VCaP (cell line): ENCODE data around the gene VSIR.

Experiments
- H3K27ac ChIP-seq: fragments of 450-650 bp; 2 replicates; pipeline ENCODE4 v1.5.1; 2017
- CTCF ChIP-seq: fragments of 450-650 bp; conservative IDR thresholded peaks from 2 replicates; pipeline ENCODE4 v1.5.1; 2017; ENCODE audit warnings: mild to moderate bottlenecking, moderate library complexity

The VSIR gene

DNA sequence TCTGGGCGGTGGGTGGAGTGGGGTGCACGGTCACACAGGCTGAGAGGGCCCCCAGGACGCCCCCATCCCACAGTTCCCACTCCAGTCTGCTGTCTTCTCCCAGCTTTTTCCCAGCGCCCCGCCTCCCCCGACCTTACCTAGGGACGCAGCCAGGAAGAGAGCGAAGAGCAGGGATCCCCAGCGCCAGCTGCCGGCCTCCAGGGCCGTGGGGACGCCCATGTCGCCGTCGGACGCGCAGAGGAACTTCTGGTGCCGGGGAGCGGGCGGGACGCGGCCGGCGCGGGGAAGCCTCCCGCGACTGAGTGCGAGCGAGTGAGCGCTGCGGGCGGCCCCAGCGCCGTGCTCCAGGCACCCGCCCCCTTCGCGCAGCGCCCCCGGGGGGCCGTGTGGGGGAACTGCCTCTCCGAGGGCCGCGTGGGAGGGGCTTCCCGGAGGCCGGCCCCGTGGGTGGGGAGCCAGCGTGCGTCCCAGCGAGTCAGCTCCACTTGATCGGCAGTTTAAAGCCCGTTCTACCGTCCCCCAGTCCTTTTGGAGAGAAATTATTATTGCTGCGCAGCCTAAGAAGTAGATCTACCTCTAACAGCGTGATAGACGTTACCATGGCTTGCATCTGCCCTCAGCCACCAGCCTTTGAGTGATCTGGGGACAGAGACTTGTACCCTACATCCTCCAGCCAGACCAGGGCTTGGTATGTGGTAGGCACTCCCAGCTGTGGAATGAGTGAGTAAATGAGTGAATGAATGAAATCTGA lies at the start of gene VSIR:
TSS of gene VSIR (minus strand) at position 300 of the 751 bp plus-strand sequence. CDS start at position 219, 81 bp downstream.
- peak within 1 kb of the TSS; percentile 5; the same call in 1 of the 2 replicates for H3K27ac ChIP-seq
- peak; percentile 90 for TF ChIP-seq CTCF

DNA sequence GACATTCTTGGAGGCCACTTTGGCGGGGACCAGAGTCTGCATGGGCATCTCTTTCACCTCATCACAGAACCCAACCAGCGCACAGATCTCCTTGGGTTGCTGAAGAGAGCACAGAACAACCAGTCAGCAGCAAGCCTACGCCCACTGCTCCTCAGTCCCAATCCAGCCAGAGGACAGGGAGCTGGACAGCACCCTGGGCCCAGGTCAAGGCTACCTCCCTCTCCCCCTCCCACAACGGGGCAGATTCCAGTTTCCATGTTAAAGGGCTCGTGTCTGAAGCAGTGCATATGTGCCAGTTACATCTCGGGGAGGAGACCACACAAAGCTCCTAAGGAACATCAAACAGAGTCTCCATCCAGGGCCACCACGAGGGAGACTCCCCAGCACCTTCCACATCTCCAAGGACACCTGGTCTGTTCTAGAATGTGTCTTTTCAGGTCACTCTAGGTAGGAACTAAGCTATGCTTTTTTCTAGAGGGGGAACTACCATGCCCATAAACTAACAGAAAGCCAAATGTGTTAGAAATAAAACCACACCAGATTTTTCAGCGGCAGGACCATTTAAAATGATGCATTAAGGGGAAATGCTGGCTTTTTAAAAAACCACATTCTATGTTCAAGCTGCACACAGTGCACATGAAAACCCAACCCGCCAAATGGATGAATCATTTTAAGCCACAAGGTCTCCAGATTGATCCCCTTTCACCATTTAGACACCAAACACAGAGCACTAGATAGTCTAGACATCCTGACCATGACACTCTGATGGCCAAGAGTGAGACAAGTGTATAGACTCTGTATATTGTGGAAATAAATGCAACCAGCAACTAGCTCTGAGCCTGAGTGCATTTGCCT lies 48.8 kb upstream of the VSIR start:
- no peak overlapping the region for H3K27ac ChIP-seq
- TF ChIP-seq CTCF: no peak

DNA sequence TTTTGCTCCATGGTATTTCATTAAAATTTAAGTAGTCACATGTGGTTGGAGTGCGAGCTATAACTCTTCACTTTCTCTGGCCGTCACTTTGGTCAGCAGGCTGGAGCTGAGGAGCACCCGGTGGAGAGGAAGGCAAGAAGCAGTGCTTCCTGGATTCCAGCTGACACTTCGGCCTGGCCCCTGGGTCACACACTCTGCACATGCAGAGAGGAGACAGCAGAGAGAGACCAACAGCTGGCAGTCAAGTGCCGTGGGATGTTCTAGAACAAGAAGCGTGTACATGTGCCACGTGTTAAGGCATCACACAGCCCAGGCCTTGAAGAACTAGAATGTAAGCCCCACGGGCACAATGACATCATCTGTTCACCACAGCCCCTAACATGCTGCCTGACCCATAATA lies 47.6 kb upstream of the VSIR start:
- H3K27ac ChIP-seq: no peak overlapping the region
- no peak for TF ChIP-seq CTCF

DNA sequence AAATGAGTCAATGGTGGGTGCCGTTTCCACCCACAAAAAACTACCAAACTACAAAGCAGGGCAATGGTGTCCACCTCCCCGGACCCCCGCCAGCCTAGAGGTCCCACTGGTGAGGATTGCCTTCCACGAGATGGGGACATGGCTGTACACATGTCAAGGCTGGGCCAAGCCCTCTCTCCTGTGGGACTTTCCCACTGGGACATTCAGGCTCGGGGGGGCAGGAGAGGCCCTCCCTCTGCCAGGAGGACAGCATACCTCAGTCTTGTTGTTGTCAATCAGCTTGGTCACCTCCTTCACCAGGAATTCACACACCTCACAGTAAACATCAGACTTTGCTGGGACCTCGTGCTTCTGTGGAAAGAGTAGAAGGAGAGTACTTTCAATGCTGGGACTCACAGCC lies 46.7 kb upstream of the VSIR start:
- H3K27ac ChIP-seq: no peak overlapping the region
- no peak for TF ChIP-seq CTCF

DNA sequence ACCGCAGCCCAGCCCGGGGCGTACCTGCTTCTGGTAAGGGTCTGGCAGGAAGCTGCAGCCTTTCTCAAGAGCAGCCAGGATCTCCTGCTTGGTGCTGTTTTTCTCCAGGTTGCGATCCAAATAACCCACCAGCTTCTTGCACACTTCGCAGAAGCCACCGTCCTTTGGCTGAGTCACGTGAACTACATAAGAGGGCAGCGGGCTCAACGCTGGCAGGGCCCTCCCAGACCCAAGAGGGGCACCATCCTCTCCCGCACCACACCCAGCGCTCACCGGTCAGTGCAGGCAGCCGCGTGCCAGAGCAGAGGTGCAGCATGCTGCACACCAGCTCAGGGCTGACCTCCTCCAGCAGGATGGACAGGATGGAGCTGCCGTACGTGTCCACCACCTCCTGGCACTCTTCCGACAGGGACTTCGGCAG lies 46.1 kb upstream of the VSIR start:
- no peak overlapping the region for H3K27ac ChIP-seq
- TF ChIP-seq CTCF: no peak

DNA sequence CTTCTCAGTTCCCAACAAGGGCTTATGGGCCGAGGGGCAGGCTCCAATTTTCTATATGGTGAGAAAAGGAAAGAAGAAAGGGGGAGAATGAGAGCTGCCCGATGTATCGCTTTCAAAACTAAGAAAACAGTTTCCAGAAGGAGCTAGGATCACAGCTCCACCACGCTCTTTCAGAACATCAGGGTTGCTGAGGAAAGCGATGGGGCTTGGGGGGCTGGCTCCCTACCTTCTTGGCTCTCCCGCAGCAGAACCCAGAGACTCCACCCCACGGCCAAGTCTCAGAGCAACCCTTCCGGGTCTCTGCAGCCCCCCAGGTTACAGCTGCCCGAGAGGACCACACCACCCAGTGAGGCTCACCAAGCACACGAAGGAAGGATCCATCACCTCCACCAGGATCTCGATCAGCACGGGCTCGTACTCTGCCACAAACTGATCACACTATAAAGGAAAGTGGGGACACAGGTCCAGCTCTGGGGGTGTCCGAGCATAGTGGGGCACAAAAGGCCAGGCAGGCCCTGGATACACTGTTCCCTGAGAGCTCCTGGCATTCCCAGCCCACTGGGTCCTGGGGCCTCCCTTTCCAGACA lies 45.4 kb upstream of the VSIR start:
- H3K27ac ChIP-seq: no peak overlapping the region
- TF ChIP-seq CTCF: no peak
